Common myeloid progenitor, CD34-positive (primary cell): ENCODE results near the gene MAMDC2.

Experiments
- CTCF ChIA-PET: fragments of 350-600 bp; sonication (Branson Sonifier 250); formaldehyde crosslinking; loops from one replicate; lab custom pipeline; 2021; ENCODE audit warnings: antibody characterized with exemption; lab: Charles Lee
- POLR2A ChIA-PET: fragments of 350-600 bp; sonication (Branson Sonifier 250); formaldehyde crosslinking; loops from one replicate; lab custom pipeline; 2021; ENCODE audit warnings: antibody characterized with exemption; lab: Charles Lee
- DNase-seq, 3 donors: peaks; one replicate each; pipeline versions ENCODE4 v3.0.0 to v3.0.0-alpha.2; 2013
- H3K27ac ChIP-seq, 2 experiments: 1 replicate in 1 of 2; 2 replicates in 1 of 2; pipeline ENCODE4 v1.7.0; 2013; ENCODE audit warnings: inconsistent platforms in 2 of 2, low read length in 2 of 2, mild to moderate bottlenecking in 2 of 2, low read depth in 1 of 2, moderate library complexity in 1 of 2; ENCODE audit not compliant: severe bottlenecking in 2 of 2, insufficient read depth in 1 of 2, poor library complexity in 1 of 2
- H3K27me3 ChIP-seq, 5 experiments: replicated peaks in 2 of 5; 1 replicate in 3 of 5; 2 replicates in 2 of 5; pipeline versions ENCODE4 v1.6.1 to v1.7.0; 2013; ENCODE audit warnings: low read length in 4 of 5, mild to moderate bottlenecking in 2 of 5, moderate library complexity in 2 of 5, inconsistent platforms in 1 of 5; ENCODE audit not compliant: insufficient read depth in 5 of 5, control insufficient read depth in 4 of 5
- H3K36me3 ChIP-seq, 4 experiments: 1 replicate in 2 of 4; 2 replicates in 2 of 4; pipeline versions ENCODE4 v1.6.1 to v1.7.0; 2013; ENCODE audit warnings: low read length in 3 of 4, control low read depth in 1 of 4, mild to moderate bottlenecking in 1 of 4; ENCODE audit not compliant: control insufficient read depth in 4 of 4, insufficient read depth in 4 of 4
- H3K4me1 ChIP-seq, 4 experiments: 1 replicate in 3 of 4; 2 replicates in 1 of 4; pipeline versions ENCODE4 v1.6.1 to v1.7.1; 2013; ENCODE audit warnings: low read length in 3 of 4, mild to moderate bottlenecking in 3 of 4, control low read depth in 1 of 4, inconsistent platforms in 1 of 4, moderate library complexity in 1 of 4; ENCODE audit not compliant: control insufficient read depth in 4 of 4, insufficient read depth in 4 of 4; ENCODE audit errors: control extremely low read depth in 1 of 4
- H3K4me3 ChIP-seq, 7 experiments: 1 replicate in 4 of 7; 2 replicates in 3 of 7; pipeline versions ENCODE4 v1.5.1 to v1.7.0; 2013; ENCODE audit warnings: mild to moderate bottlenecking in 7 of 7, low read length in 6 of 7, moderate library complexity in 6 of 7, inconsistent platforms in 2 of 7, low read depth in 2 of 7, control low read depth in 1 of 7; ENCODE audit not compliant: insufficient read depth in 4 of 7, control insufficient read depth in 1 of 7; ENCODE audit errors: extremely low read depth in 1 of 7
- H3K9me3 ChIP-seq, 5 experiments: 1 replicate in 4 of 5; 2 replicates in 1 of 5; pipeline versions ENCODE4 v1.6.1 to v1.7.1; 2013; ENCODE audit warnings: low read length in 4 of 5, mild to moderate bottlenecking in 2 of 5, inconsistent platforms in 1 of 5, low read depth in 1 of 5, moderate library complexity in 1 of 5; ENCODE audit not compliant: control insufficient read depth in 4 of 5, insufficient read depth in 2 of 5; ENCODE audit errors: control extremely low read depth in 1 of 5
- WGBS: methylation state at CpG from one replicate; pipeline ENCODE4 v1.1.5; 2013; ENCODE audit not compliant: insufficient coverage; 5-methylcytosine and 5-hydroxymethylcytosine counted together

Gene MAMDC2

GRCh38 chr9:70053864-70054263 lies 10.2 kb downstream of the MAMDC2 start:
- H3K9me3 ChIP-seq: no peaks in the 10 kb centered on the region
- H3K4me1 ChIP-seq: peaks cover 0 to 48% (median 16%) of the 10 kb centered on the region in 4 experiments
- POLR2A ChIA-PET: no interaction called here
- H3K27ac ChIP-seq: peak overlapping the region; percentile 61 to 75
- peak overlapping the region in 2 of 7 experiments; percentile 16 to 25 for H3K4me3 ChIP-seq
- WGBS: 2% methylated on average over 2 of the region's 2 CpGs
- peak; percentile 93 to 98 (median 97) for DNase-seq
- peaks cover 0 to 10% (median 2%) of the 10 kb centered on the region in 4 experiments for H3K36me3 ChIP-seq
- peaks cover 0 to 3% (median 0%) of the 10 kb centered on the region in 5 experiments for H3K27me3 ChIP-seq
- CTCF ChIA-PET: interaction anchor here (0.6 to 2.3 kb wide), 5 partner anchors 10 to 58 kb away, joined by 3 to 12 read pairs (median 4); partner anchors contain the start of gene MAMDC2

- Histone ChIP-seq H3K36me3 (peaks cover 0 to 10% (median 2%) of the 10 kb centered on the region in 4 experiments), H3K27ac (peak overlapping the region in 1 of 2 experiments; percentile 65), H3K4me1 (peaks cover 0 to 41% (median 13%) of the 10 kb centered on the region in 4 experiments), H3K4me3 (peak overlapping the region in 2 of 7 experiments; percentile 20 to 25), H3K27me3 (peaks cover 0 to 3% (median 0%) of the 10 kb centered on the region in 5 experiments), H3K9me3 (no peaks in the 10 kb centered on the region)
- DNase-seq: peak in 2 of 3 donors; percentile 50 to 55
- CTCF ChIA-PET: interaction anchor here (0.6 to 2.3 kb wide), 4 partner anchors 9 to 58 kb away, joined by 3 to 12 read pairs (median 6); partner anchors contain the start of gene MAMDC2
- WGBS: 20% methylated on average over 1 of the region's 3 CpGs
- POLR2A ChIA-PET: interaction anchor here (0.6 kb wide), 1 partner anchor 953 kb away, joined by 3 read pairs; no protein-coding TSS in a partner anchor
These were observed 10.9 kb downstream of the MAMDC2 start for GRCh38 chr9:70054521-70054920.

GRCh38 chr9:70055406-70056210 lies 12.0 kb downstream of the MAMDC2 start:
- Histone ChIP-seq H3K9me3 (no peaks in the 10 kb centered on the region), H3K36me3 (peaks cover 0 to 4% (median 2%) of the 10 kb centered on the region in 4 experiments), H3K27ac (no peak overlapping the region), H3K27me3 (peaks cover 0 to 3% (median 0%) of the 10 kb centered on the region in 5 experiments), H3K4me1 (peaks cover 0 to 36% (median 12%) of the 10 kb centered on the region in 4 experiments), H3K4me3 (no peak overlapping the region)
- WGBS: 100% methylated on average over 2 of the region's 3 CpGs
- POLR2A ChIA-PET: no interaction called here
- DNase-seq: no peak
- CTCF ChIA-PET: interaction anchor here (1.0 to 1.2 kb wide), 2 partner anchors 11 to 55 kb away, joined by 3 to 5 read pairs; no protein-coding TSS in a partner anchor

- 99% methylated on average over 10 of the region's 10 CpGs for WGBS
- H3K36me3 ChIP-seq: peaks cover 0 to 4% (median 2%) of the 10 kb centered on the region in 4 experiments
- no peaks in the 10 kb centered on the region for H3K9me3 ChIP-seq
- H3K27ac ChIP-seq: no peak overlapping the region
- H3K27me3 ChIP-seq: no peaks in the 10 kb centered on the region
- ChIA-PET POLR2A (no interaction called here), CTCF (interaction anchor here (1.0 to 1.4 kb wide), 3 partner anchors 10 to 58 kb away, joined by 3 to 6 read pairs (median 5); no protein-coding TSS in a partner anchor)
- DNase-seq: no peak
- H3K4me1 ChIP-seq: peaks cover 0 to 37% (median 14%) of the 10 kb centered on the region in 4 experiments
- H3K4me3 ChIP-seq: no peak overlapping the region
These were observed 12.7 kb downstream of the MAMDC2 start for GRCh38 chr9:70056211-70056944.

GRCh38 chr9:70058569-70059116 lies 15.0 kb downstream of the MAMDC2 start:
- Histone ChIP-seq H3K27me3 (peaks cover 0 to 2% (median 0%) of the 10 kb centered on the region in 5 experiments), H3K4me3 (no peak overlapping the region), H3K4me1 (peaks cover 0 to 23% (median 10%) of the 10 kb centered on the region in 4 experiments), H3K9me3 (no peaks in the 10 kb centered on the region), H3K27ac (no peak overlapping the region), H3K36me3 (peaks cover 0 to 4% (median 2%) of the 10 kb centered on the region in 4 experiments)
- ChIA-PET POLR2A (no interaction called here), CTCF (no interaction called here)
- WGBS: 100% methylated on average over 1 of the region's 3 CpGs
- no peak for DNase-seq

GRCh38 chr9:70060148-70060882 lies 16.7 kb downstream of the MAMDC2 start:
- no peak for DNase-seq
- H3K4me1 ChIP-seq: peaks cover 0 to 8% (median 4%) of the 10 kb centered on the region in 4 experiments
- H3K27me3 ChIP-seq: peaks cover 0 to 2% (median 0%) of the 10 kb centered on the region in 5 experiments
- H3K4me3 ChIP-seq: no peak overlapping the region
- POLR2A ChIA-PET: no interaction called here
- CTCF ChIA-PET: interaction anchor here (1.2 to 1.5 kb wide), 2 partner anchors 50 to 52 kb away, joined by 3 read pairs; no protein-coding TSS in a partner anchor
- WGBS: 100% methylated on average over 3 of the region's 3 CpGs
- H3K27ac ChIP-seq: no peak overlapping the region
- peaks cover 0 to 4% (median 2%) of the 10 kb centered on the region in 4 experiments for H3K36me3 ChIP-seq
- no peaks in the 10 kb centered on the region for H3K9me3 ChIP-seq
